HG02885 (cell line): ENCODE data around the gene SMIM24.
A peak's percentile ranks its signal among the peaks of the same experiment; 100 is the strongest.
"Not testable (repeated sequence)": the region's sequence is repeated elsewhere in the genome, so short reads cannot be mapped to it uniquely, and the experiment has no call there.

Source experiments
- ATAC-seq: cut with Tn5 transposase; IDR thresholded peaks from one replicate; pipeline ENCODE4 v1.9.1; 2021; ENCODE audit warnings: mild to moderate bottlenecking; ENCODE audit not compliant: unreplicated experiment, poor library complexity

The SMIM24 gene

GRCh38 chr19:3441089-3441985 lies 39.0 kb downstream of the SMIM24 start:
- no peak for ATAC-seq

GRCh38 chr19:3440082-3440481 lies 40.2 kb downstream of the SMIM24 start:
- ATAC-seq, result no peak

GRCh38 chr19:3434630-3435553 lies 45.4 kb downstream of the SMIM24 start:
- peak; percentile 92 for ATAC-seq

- no peak for ATAC-seq
These were observed 46.4 kb downstream of the SMIM24 start for GRCh38 chr19:3433805-3434540.

GRCh38 chr19:3433313-3433712 lies 47.0 kb downstream of the SMIM24 start:
- no peak for ATAC-seq

- no peak for ATAC-seq
These were observed 48.4 kb downstream of the SMIM24 start for GRCh38 chr19:3431760-3432397.

GRCh38 chr19:3430366-3430680 lies 50.0 kb downstream of the SMIM24 start:
- not testable (repeated sequence) for ATAC-seq

- no peak for ATAC-seq
These were observed 53.9 kb downstream of the SMIM24 start for GRCh38 chr19:3426433-3426832.
